SJCRH30 (cell line): ENCODE data around the gene MT1E. TPM values are rescaled to one million over a fixed set of nuclear protein-coding genes. Genes with fewer than 3 reads are reported as not detected.

Experiments used
- DNase-seq, 2 experiments: peaks; one replicate each; pipeline ENCODE4 v3.0.0-alpha.2; 2015 to 2020
- H3K27ac ChIP-seq: fragments of 250-450 bp; sonication (Bioruptor Pico); 2 replicates; pipeline ENCODE4 v1.5.1; 2020; ENCODE audit warnings: mild to moderate bottlenecking, moderate library complexity
- H3K27me3 ChIP-seq: fragments of 250-450 bp; sonication (Bioruptor Pico); 2 replicates; pipeline ENCODE4 v1.5.1; 2020; ENCODE audit warnings: mild to moderate bottlenecking, moderate library complexity
- H3K36me3 ChIP-seq: fragments of 250-450 bp; sonication (Bioruptor Pico); 2 replicates; pipeline ENCODE4 v1.5.1; 2020; ENCODE audit warnings: mild to moderate bottlenecking, moderate library complexity
- H3K4me1 ChIP-seq: fragments of 250-450 bp; sonication (Bioruptor Pico); 2 replicates; pipeline ENCODE4 v1.5.1; 2020; ENCODE audit warnings: mild to moderate bottlenecking, moderate library complexity
- H3K4me3 ChIP-seq: fragments of 250-450 bp; sonication (Bioruptor Pico); 2 replicates; pipeline ENCODE4 v1.5.1; 2020; ENCODE audit warnings: mild to moderate bottlenecking, moderate library complexity
- H3K9me3 ChIP-seq: fragments of 250-450 bp; sonication (Bioruptor Pico); replicated peaks from 2 replicates; pipeline ENCODE4 v1.5.1; 2020; ENCODE audit warnings: mild to moderate bottlenecking, moderate library complexity
- total RNA-seq: library from RNA; depleted of rRNA; stranded (reverse); fragments of >200 nt; shearing (Covaris generic); gene quantifications from 2 replicates; pipeline ENCODE4 v1.2.3, GENCODE V29; 2014; rRNA removed

The MT1E gene
- total RNA-seq, 1 experiment from 2014 or later: not detected

DNA sequence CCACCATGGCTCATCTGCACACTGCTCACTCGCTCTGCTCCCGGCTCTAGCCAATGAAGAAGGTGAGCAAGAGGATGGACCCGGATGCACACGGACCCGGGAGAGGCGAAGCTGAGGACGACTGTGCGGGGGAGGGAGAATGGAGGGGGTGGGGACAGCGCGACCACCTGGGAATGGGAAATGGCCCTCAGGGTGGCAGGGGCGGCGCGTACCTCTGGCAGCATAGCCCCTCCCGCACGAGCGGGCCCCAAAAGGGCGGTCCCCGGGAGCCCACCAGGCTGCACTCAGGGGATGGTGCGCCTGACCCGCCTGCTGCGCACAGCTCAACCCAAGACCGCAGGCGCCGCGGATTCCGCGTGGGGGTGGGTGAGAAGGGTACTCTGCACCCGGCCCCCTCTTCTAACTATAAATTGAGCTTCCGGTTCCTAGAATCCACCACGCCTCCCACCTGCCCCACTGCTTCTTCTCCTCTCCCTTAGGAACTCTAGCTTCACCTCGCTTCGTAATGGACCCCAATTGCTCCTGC lies 50.2 kb downstream of the MT1E start:
- no peaks in the 10 kb centered on the region for H3K4me1 ChIP-seq
- DNase-seq: no peak
- no peak overlapping the region for H3K27ac ChIP-seq
- no peaks in the 10 kb centered on the region for H3K36me3 ChIP-seq
- H3K4me3 ChIP-seq: no peak overlapping the region
- no peaks in the 10 kb centered on the region for H3K9me3 ChIP-seq
- peaks cover 18% of the 10 kb centered on the region for H3K27me3 ChIP-seq

Other genes starting within 250 kb of the MT1E start
- gene AMFR, start 200.2 kb upstream of the MT1E start, total RNA-seq: 140 TPM in 2 replicates
- 243 and 262 TPM in 2 replicates for gene NUDT21, start 174.4 kb upstream of the MT1E start, total RNA-seq
- 150 and 179 TPM in 2 replicates for gene OGFOD1, start 174.2 kb upstream of the MT1E start, total RNA-seq
- 10.9 and 11.7 TPM in 2 replicates for gene BBS2, start 105.8 kb upstream of the MT1E start, total RNA-seq
- not detected in 2 replicates for gene MT4, start 60.7 kb upstream of the MT1E start, total RNA-seq
- gene MT3, start 36.3 kb upstream of the MT1E start, total RNA-seq: not detected in 2 replicates
- 144 and 163 TPM in 2 replicates for gene MT2A, start 17.2 kb upstream of the MT1E start, total RNA-seq
- not detected in 2 replicates for gene MT1M, start 6.9 kb downstream of the MT1E start, total RNA-seq
- gene MT1A, start 12.9 kb downstream of the MT1E start, total RNA-seq: not detected in 2 replicates
- gene MT1B, start 26.1 kb downstream of the MT1E start, total RNA-seq: not detected in 2 replicates
- gene MT1F, start 32.2 kb downstream of the MT1E start, total RNA-seq: not detected in 2 replicates
- not detected in 2 replicates for gene MT1G, start 42.3 kb downstream of the MT1E start, total RNA-seq
- gene MT1H, start 44.0 kb downstream of the MT1E start, total RNA-seq: not detected in 2 replicates
- 95.4 and 97.1 TPM in 2 replicates for gene MT1X, start 56.7 kb downstream of the MT1E start, total RNA-seq
- 194 and 201 TPM in 2 replicates for gene NUP93, start 104.3 kb downstream of the MT1E start, total RNA-seq
- not detected in 2 replicates for gene SLC12A3, start 239.4 kb downstream of the MT1E start, total RNA-seq